Activated naive CD4-positive, alpha-beta T cell treated with anti-CD3 and anti-CD28 coated beads, Interleukin-2, amount 10 ng/mL, durations not matched to agents 7 days and 5 days (primary cell): ENCODE measurements around the gene PTCH2.
"Not testable (repeated sequence)": the region's sequence is repeated elsewhere in the genome, so short reads cannot be mapped to it uniquely, and the experiment has no call there.

Experiments used
- CTCF ChIA-PET: fragments of 350-600 bp; sonication (Branson Sonifier 250); formaldehyde crosslinking; loops from one replicate; lab custom pipeline; 2021; ENCODE audit warnings: antibody characterized with exemption; lab: Charles Lee
- DNase-seq: peaks from one replicate; pipeline ENCODE4 v3.0.0-alpha.2; 2020
- H3K27ac Mint-ChIP-seq: one replicate; pipeline ENCODE4 v1.8.0; 2021; ENCODE audit warnings: mild to moderate bottlenecking, moderate library complexity, mixed read lengths
- H3K27me3 Mint-ChIP-seq: one replicate; pipeline ENCODE4 v1.8.0; 2021; ENCODE audit warnings: mild to moderate bottlenecking, mixed read lengths
- H3K36me3 Mint-ChIP-seq: one replicate; pipeline ENCODE4 v1.8.0; 2021; ENCODE audit warnings: mixed read lengths
- H3K4me1 Mint-ChIP-seq: one replicate; pipeline ENCODE4 v1.8.0; 2021; ENCODE audit warnings: mixed read lengths
- H3K4me3 Mint-ChIP-seq: one replicate; pipeline ENCODE4 v1.8.0; 2021; ENCODE audit warnings: mild to moderate bottlenecking, moderate library complexity, mixed read lengths
- H3K9me3 Mint-ChIP-seq: one replicate; pipeline ENCODE4 v1.8.0; 2021; ENCODE audit warnings: mixed read lengths

Gene PTCH2

DNA sequence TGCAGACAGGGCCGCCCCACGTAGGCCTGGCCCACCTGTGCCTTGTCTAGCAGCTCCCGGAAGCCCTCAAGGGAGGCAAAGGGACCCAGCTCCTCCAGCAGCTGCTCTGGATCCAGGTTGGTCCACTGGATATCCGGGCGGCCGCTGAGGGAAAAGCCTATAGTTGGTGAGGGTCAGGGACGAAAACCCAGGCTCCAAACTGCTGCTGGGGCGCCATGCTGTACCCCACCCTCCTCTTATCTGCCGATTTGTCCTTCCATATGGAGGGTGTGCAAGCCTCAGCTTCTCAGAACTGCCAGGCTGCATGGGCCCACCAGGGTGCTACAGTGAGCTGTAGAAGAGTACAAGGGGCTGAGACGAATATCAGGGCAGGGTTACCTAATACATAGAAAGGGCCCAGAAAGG, 12.2 kb downstream of the PTCH2 start:
- H3K27ac Mint-ChIP-seq, result no peak overlapping the region
- H3K9me3 Mint-ChIP-seq, result no peaks in the 10 kb centered on the region
- no peaks in the 10 kb centered on the region for H3K27me3 Mint-ChIP-seq
- H3K4me3 Mint-ChIP-seq, result no peak overlapping the region
- CTCF ChIA-PET, result interaction anchor here (0.5 to 2.0 kb wide), 5 partner anchors 10 to 41 kb away, joined by 3 to 5 read pairs (median 3); partner anchors contain the start of gene PLK3
- no peak for DNase-seq
- no peaks in the 10 kb centered on the region for H3K36me3 Mint-ChIP-seq
- H3K4me1 Mint-ChIP-seq, result peaks cover 11% of the 10 kb centered on the region

DNA sequence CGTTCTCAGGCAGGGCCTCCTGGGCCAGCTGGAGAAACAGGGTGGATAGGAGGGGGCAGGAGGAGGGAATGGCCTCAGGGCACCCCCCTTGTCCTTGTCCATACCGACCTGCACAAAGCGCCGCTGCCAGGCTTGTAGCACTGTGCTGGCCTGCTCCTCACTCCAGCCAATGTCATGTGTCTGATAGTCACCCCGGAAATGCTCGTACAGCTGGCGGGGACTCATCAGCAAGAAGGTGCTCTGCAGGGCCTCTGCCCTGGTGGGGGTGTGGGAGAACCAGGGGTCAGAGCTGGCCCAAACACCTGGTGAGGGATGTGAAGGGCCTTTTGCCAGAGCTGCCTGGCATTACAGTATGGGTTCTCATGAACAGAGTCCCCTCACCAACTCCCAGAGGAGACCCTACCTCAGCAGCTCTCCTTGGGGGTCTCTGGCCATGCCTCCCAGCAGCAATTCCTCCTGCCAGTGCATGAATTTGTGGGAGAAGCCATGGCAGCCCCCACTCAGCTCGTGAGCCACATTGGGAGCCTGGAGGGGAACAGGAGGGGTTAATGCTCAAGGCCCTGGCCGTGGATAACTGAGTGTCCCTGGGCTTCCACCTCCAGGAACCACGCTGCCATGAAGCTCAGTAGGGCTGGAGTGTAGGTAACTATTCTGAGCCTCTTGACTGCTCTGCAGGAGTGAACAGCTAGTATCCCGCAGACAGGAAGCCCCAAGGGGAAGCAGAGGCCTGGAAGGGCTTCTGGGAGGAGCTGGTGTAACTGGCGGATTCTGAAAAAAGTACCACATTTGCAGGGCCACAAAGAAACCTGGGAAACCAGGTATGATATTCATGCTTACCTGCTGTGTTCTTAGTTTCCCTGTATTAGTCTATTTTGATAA, 13.3 kb downstream of the PTCH2 start:
- no peak for DNase-seq
- Mint-ChIP-seq H3K27me3 (peaks cover 4% of the 10 kb centered on the region), H3K27ac (no peak overlapping the region), H3K36me3 (no peaks in the 10 kb centered on the region), H3K4me3 (no peak overlapping the region), H3K4me1 (peaks cover 7% of the 10 kb centered on the region), H3K9me3 (no peaks in the 10 kb centered on the region)
- CTCF ChIA-PET, result interaction anchor here (1.2 to 1.6 kb wide), 4 partner anchors 8 to 182 kb away, joined by 3 to 4 read pairs (median 4); partner anchors contain the start of genes HECTD3, PLK3 and UROD

DNA sequence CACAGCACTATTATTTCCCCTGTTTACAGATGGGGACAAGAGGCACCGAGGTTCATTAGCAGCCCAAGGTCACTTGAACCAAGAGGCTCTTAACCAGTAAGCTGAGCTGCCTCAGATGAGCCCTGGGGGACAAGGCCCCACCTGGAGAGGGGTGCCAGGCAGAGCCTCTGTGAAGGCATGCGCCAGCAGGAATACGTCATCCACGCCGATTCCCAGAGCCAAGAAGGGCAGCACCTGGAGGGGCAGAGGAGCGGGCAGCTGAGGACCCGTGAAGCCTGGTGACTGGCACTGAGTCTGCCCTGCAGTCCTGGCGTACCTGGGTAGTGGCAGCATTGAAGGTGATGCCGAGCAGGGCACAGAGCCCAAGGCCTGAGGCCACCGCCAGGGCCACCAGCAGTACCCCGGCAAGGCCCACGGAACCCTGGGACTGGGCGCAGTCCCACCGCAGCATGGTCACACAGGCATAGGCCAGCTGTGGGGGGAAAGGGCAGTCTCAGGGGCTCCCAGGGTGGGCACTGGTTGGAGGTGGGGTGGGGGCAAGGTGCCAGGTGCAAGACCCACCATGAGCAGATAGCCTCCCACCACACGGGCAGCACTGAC, 14.1 kb downstream of the PTCH2 start:
- no peak for DNase-seq
- no peak overlapping the region for H3K27ac Mint-ChIP-seq
- H3K36me3 Mint-ChIP-seq, result no peaks in the 10 kb centered on the region
- H3K4me3 Mint-ChIP-seq, result no peak overlapping the region
- H3K9me3 Mint-ChIP-seq, result no peaks in the 10 kb centered on the region
- CTCF ChIA-PET, result interaction anchor here (1.2 kb wide), 1 partner anchor 183 kb away, joined by 4 read pairs; the partner anchor contains the start of genes HECTD3 and UROD
- H3K4me1 Mint-ChIP-seq, result peaks cover 4% of the 10 kb centered on the region
- H3K27me3 Mint-ChIP-seq, result peaks cover 4% of the 10 kb centered on the region

DNA sequence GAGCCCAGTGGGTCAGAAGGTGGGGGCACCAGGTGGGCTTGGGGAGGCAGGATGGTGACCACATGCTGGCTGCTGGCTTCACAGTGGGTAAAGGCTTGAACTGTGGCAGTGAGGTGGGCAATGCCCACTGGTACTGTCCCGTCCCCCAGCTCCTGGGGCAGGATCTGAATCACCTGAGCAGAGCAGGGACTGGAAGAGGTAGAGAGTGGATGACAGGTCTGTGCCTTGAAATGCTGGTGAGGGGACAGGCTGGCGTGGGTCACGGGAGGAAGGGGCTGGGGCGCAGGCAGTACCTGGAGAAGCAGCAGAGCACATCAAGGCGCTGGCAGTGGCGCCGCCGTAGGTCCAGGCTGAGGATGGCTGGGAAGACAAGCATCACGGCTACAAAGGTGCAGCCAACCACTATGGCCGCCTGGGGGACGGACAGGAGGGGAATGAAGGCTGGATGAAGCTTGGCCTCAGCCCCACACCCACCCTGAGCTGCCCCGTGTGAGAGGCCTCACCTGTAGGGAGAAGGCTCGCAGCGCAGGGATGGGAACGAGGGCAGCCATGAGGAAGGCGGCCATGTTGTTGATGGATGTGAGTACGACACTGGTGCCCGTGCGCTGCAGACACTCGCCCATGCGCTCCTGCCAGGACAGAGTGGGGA, 14.9 kb downstream of the PTCH2 start:
- Mint-ChIP-seq H3K36me3 (no peaks in the 10 kb centered on the region), H3K27me3 (peaks cover 4% of the 10 kb centered on the region), H3K9me3 (no peaks in the 10 kb centered on the region), H3K4me3 (no peak overlapping the region), H3K27ac (no peak overlapping the region), H3K4me1 (peaks cover 4% of the 10 kb centered on the region)
- no peak for DNase-seq
- CTCF ChIA-PET, result interaction anchor here (1.8 kb wide), 1 partner anchor 182 kb away, joined by 5 read pairs; the partner anchor contains the start of gene HECTD3

DNA sequence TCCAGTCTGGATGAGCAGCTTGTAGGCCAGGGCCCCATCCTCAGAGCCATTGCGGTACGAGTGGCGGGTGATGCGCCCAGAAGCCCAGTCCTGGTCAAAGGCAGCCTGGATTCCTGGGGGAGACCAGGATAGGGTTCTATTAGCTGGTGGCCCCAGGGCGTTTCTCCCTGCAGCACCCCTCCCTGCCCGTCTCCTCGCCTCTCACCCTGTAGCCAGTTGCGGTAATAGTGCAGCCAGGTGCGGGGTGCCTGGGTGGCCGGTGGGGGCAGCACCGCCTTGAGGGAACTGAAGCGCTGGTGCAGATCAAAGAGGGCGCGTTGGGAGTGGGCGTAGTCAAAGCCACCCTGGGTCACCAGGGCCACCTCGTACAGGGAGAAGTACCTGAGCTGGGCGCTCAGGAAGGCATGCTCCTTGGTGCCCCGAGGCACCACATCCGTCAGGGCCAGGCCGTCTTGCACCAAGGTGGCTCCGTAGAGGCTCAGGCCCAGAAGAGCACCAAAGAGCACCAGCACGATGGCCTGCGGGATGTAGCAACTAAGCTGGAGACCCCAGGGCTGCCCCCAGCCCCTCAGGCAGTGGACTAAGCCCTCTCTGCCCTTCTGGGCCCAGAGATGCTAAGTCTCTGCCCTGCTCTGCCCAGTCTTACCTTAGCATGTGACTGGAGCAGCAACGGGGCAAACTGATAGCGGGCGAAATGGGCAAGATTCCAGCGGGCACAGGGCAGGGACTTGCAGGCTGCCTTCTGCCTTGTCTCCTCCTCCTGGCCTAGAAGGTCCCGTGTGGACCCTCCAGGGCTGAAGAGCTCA, 15.7 kb downstream of the PTCH2 start:
- Mint-ChIP-seq H3K9me3 (no peaks in the 10 kb centered on the region), H3K4me3 (no peak overlapping the region), H3K27me3 (peaks cover 9% of the 10 kb centered on the region), H3K4me1 (peaks cover 10% of the 10 kb centered on the region), H3K27ac (no peak overlapping the region), H3K36me3 (no peaks in the 10 kb centered on the region)
- CTCF ChIA-PET, result interaction anchor here (1.8 kb wide), 1 partner anchor 183 kb away, joined by 5 read pairs; the partner anchor contains the start of gene HECTD3
- no peak for DNase-seq

DNA sequence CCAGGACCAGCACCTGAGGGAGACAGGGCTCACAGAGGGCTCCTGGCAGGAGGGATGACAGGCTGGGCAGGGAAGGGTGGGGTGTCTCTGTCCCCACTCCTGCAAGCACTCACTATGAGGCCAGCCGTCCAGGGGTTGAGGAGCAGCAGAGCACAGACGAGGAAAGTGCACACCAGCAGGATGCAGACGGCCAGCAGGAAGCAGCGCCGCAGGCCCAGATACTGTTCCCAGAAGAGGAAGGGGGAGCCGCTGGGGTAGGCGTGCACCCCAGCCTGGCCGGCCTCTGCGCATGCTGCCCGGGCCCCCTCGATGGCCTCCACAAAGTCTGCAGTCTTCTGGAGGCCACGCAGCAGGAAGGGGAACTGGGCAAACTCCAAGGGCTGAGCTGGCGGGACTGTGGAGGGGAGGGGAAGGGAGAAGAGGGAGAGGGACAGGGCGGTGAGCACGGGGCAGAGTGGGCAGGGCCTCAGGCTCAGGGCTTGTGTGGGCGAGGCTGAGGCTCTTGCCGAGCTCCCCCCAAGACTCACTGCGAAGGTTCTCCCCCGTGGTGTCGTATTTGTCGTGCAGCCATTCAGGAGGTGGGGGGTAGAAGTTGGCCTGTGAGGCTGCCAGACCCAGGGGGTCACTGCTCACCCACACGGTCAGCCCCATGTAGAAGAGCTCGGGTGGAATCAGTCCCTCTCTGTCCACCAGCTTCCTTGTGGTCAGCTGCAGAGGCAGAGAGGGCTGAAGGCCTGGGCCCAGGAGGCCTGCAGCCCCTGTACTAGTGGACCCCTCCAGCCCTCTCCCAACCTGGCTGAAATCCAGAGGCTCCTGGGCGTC, 16.5 kb downstream of the PTCH2 start:
- no peak overlapping the region for H3K4me3 Mint-ChIP-seq
- H3K36me3 Mint-ChIP-seq, result no peaks in the 10 kb centered on the region
- H3K27ac Mint-ChIP-seq, result no peak overlapping the region
- no peaks in the 10 kb centered on the region for H3K9me3 Mint-ChIP-seq
- CTCF ChIA-PET, result interaction anchor here (1.4 to 1.8 kb wide), 2 partner anchors 9 to 184 kb away, joined by 5 read pairs; partner anchors contain the start of gene HECTD3
- peaks cover 9% of the 10 kb centered on the region for H3K27me3 Mint-ChIP-seq
- no peak for DNase-seq
- peaks cover 11% of the 10 kb centered on the region for H3K4me1 Mint-ChIP-seq

DNA sequence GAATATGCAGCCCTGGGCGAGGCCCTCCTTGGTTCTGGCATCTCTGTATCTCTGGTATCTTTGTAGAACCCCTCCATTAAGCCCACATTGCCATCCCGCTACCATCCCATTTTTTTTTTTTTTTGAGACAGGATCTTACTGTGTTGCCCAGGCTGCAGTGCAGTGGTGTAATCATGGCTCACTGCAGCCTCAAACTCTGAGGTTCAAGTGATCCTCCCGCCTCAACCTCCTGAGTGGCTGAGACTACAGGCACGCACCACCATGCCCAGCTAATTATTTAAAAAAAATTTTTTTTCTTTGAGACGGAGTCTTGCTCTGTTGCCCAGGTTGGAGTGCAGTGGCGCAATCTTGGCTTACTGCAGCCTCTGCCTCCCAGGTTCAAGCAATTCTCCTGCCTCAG, 18.7 kb downstream of the PTCH2 start:
- CTCF ChIA-PET, H3K9me3 Mint-ChIP-seq, H3K4me3 Mint-ChIP-seq, H3K27me3 Mint-ChIP-seq, H3K36me3 Mint-ChIP-seq, DNase-seq, H3K27ac Mint-ChIP-seq: not testable (repeated sequence)
- H3K4me1 Mint-ChIP-seq, result peaks cover 31% of the 10 kb centered on the region

DNA sequence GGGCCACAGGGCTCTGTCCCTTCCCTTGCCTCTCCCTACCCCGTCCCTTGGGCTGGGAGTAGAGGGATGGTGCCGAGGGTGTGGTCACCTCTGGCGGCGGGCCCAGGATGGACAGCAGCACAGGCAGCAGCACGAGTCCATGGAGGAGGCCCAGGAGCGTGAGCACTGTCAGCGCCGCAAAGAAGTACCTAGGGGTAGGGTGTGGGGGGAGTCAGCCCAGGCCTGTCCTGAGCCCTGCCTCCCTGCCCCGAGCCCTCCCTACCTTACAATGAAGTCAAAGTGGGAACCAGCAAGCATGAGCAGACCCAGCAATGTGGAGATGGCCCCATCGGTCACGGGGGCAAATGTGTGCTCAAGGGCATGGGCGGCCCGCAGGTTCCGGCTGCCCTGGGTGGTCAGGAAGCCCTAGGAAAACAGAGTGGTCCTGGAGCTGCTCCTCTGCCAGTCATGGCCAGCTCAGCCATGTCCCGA, 20.0 kb downstream of the PTCH2 start:
- Mint-ChIP-seq H3K4me3 (no peak overlapping the region), H3K27ac (no peak overlapping the region), H3K36me3 (no peaks in the 10 kb centered on the region), H3K27me3 (peaks cover 9% of the 10 kb centered on the region), H3K9me3 (no peaks in the 10 kb centered on the region), H3K4me1 (peaks cover 44% of the 10 kb centered on the region)
- CTCF ChIA-PET, result interaction anchor here (1.3 to 6.9 kb wide), 5 partner anchors 13 to 94 kb away, joined by 3 to 68 read pairs (median 6); partner anchors contain the start of gene PLK3
- no peak for DNase-seq

DNA sequence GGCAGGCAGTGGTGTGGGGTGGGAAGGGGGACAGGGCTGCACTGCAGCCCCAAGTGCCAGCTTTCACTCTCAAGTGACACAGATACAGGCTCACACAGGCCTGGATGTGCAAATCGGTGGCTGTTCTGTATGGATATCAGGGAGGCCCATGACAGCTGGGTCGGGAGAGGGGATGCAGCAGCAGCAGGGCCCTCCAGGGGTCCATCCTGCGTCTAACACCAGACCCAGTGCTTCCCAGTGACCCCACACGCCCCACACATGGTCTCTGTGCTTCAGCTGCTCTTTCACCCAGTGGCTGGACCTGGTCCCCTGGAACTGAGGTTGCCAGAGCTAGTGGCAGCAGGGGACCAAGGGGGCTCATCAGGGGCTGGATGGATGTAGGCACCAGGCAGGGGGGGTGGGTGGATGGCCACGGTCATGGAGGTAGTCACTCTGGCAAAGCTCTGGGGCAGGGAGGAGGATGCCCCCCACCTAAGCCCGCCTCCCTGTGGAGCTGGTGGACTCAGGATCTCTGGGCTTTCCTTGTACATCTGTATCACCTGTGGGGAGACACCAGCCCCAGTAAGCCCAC, 20.8 kb downstream of the PTCH2 start:
- Mint-ChIP-seq H3K9me3 (no peaks in the 10 kb centered on the region), H3K4me3 (no peak overlapping the region), H3K36me3 (peaks cover 3% of the 10 kb centered on the region), H3K27ac (peak overlapping the region; percentile 7), H3K4me1 (peaks cover 50% of the 10 kb centered on the region), H3K27me3 (peaks cover 9% of the 10 kb centered on the region)
- DNase-seq, result no peak
- CTCF ChIA-PET, result interaction anchor here (1.0 to 6.9 kb wide), 8 partner anchors 8 to 478 kb away, joined by 3 to 68 read pairs (median 4); partner anchors contain the start of gene PLK3

DNA sequence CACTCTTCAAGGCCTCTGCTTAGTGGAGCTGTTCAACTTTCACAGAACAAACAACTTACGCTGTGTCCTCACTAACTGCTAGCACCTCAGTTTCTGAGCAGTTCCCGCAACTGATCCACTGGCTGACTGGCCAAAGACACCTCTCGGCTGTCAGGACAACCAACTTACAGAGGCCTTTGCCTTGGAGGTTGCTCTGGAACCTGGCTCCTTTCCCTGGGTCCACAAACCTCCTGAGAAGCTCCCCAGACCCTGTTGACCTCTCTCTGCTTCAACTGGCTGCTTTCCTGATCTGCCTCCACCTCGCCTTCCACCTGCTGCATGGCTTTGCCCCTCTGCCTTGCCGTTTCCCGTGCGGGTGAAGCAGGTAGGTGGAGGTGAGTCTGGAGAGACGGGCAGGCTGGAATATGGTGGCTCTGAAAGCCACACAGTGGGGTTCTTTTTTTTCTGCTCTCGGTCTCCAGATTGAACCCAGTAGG, 21.8 kb downstream of the PTCH2 start:
- Mint-ChIP-seq H3K9me3 (no peaks in the 10 kb centered on the region), H3K27ac (peak overlapping the region; percentile 100), H3K27me3 (peaks cover 9% of the 10 kb centered on the region), H3K4me1 (peaks cover 52% of the 10 kb centered on the region), H3K36me3 (peaks cover 3% of the 10 kb centered on the region), H3K4me3 (peak overlapping the region; percentile 88)
- no peak for DNase-seq
- CTCF ChIA-PET, result interaction anchor here (1.0 to 6.9 kb wide), 8 partner anchors 9 to 479 kb away, joined by 3 to 68 read pairs (median 4); partner anchors contain the start of genes BTBD19, DYNLT4, PLK3 and UROD

DNA sequence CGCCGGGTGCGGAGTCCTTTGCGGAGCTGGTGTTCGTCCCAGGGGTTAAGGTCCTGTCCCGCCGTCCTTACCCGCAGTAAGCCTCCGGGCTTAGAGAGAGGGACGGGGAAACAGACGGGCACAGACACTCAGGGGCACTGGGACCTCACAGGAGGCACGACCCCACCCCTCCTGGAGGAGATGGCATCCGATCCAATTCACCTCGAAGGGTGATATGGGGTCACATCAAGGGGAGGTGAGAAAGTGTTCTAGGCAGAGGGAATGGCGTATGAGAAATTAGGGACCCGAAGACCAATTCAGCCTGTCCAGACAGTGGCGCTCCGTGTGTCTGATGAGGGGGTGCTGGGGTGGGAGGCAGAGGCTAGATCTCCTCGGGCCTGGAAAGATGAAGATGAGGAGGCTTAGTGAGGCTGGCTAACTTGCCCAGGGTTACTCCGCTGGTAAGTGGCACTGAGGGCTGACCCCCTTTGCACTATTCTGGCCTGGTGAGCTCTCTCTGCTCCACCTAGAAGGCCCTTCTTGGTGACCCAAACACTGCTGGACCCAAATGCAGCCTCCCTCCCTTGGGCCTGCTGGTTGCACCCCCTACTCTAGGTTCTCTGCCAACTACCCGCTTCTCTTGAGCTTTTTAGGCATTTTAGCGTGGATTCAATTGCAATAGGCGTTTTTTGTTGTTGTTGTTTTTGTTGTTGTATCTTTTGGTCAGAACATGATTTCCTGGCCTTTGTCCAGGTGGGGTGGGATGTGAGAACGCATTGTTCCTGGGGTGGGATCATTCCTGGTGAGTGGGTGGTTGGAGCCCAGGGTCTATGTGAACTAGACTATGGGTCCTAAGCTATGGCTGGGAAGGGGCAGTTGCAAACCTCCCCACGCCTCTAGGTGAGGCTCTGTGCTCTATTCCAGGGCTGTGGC, 22.5 kb downstream of the PTCH2 start:
- CTCF ChIA-PET, result interaction anchor here (1.2 to 6.9 kb wide), 7 partner anchors 10 to 191 kb away, joined by 3 to 68 read pairs (median 6); partner anchors contain the start of genes BTBD19, DYNLT4, PLK3 and UROD
- Mint-ChIP-seq H3K4me3 (peak overlapping the region; percentile 88), H3K9me3 (no peaks in the 10 kb centered on the region), H3K4me1 (peaks cover 50% of the 10 kb centered on the region), H3K36me3 (peaks cover 3% of the 10 kb centered on the region), H3K27me3 (peaks cover 9% of the 10 kb centered on the region), H3K27ac (peak overlapping the region; percentile 100)
- DNase-seq, result no peak
